Parathyroid adenoma (tissue), 2 donors: ENCODE measurements around the gene ARL5A.

Experiments
- H2AFZ ChIP-seq: fragments of 300-600 bp; sonication (generic); one replicate; pipeline ENCODE4 v1.7.0; 2017; ENCODE audit warnings: antibody characterized with exemption, mild to moderate bottlenecking
- H3K27ac ChIP-seq: fragments of 300-600 bp; sonication (generic); one replicate; pipeline ENCODE4 v1.7.0; 2017
- H3K27me3 ChIP-seq: fragments of 300-600 bp; sonication (generic); one replicate; pipeline ENCODE4 v1.7.0; 2017; ENCODE audit warnings: low read length; ENCODE audit not compliant: control insufficient read depth, insufficient read depth
- H3K36me3 ChIP-seq: fragments of 300-600 bp; sonication (generic); one replicate; pipeline ENCODE4 v1.7.0; 2017; ENCODE audit warnings: low read length; ENCODE audit not compliant: control insufficient read depth, insufficient read depth
- H3K4me1 ChIP-seq: fragments of 300-600 bp; sonication (generic); one replicate; pipeline ENCODE4 v1.7.0; 2017; ENCODE audit warnings: control low read depth
- H3K4me2 ChIP-seq: fragments of 300-600 bp; sonication (generic); one replicate; pipeline ENCODE4 v1.7.0; 2017; ENCODE audit warnings: low read length
- H3K4me3 ChIP-seq: fragments of 300-600 bp; sonication (generic); one replicate; pipeline ENCODE4 v1.7.0; 2017; ENCODE audit warnings: low read depth, low read length
- H3K79me2 ChIP-seq: fragments of 300-600 bp; sonication (generic); one replicate; pipeline ENCODE4 v1.7.0; 2017; ENCODE audit warnings: control low read depth
- H3K9ac ChIP-seq: fragments of 300-600 bp; sonication (generic); one replicate; pipeline ENCODE4 v1.7.0; 2017; ENCODE audit warnings: mild to moderate bottlenecking
- H3K9me3 ChIP-seq: fragments of 300-600 bp; sonication (generic); one replicate; pipeline ENCODE4 v1.7.0; 2017; ENCODE audit warnings: low read length; ENCODE audit not compliant: control insufficient read depth
- TF ChIP-seq, protein P1 (sequence below): fragments of 300-600 bp; sonication (generic); IDR thresholded peaks from one replicate; pipeline ENCODE4 v1.7.0; 2017; ENCODE audit warnings: antibody characterized with exemption, mild to moderate bottlenecking
- donor health status: primary hyperparathyroidism.

Gene ARL5A

GRCh38 chr2:151783133-151783520 lies 45.1 kb downstream of the ARL5A start:
- Histone ChIP-seq H3K36me3 (no peaks in the 10 kb centered on the region), H3K4me3 (no peak overlapping the region), H3K27ac (no peak overlapping the region), H2AFZ (no peak overlapping the region), H3K9me3 (no peaks in the 10 kb centered on the region), H3K27me3 (no peaks in the 10 kb centered on the region), H3K79me2 (no peaks in the 10 kb centered on the region), H3K4me2 (no peak overlapping the region), H3K4me1 (no peaks in the 10 kb centered on the region), H3K9ac (no peak overlapping the region)
- TF ChIP-seq, protein P1, sequence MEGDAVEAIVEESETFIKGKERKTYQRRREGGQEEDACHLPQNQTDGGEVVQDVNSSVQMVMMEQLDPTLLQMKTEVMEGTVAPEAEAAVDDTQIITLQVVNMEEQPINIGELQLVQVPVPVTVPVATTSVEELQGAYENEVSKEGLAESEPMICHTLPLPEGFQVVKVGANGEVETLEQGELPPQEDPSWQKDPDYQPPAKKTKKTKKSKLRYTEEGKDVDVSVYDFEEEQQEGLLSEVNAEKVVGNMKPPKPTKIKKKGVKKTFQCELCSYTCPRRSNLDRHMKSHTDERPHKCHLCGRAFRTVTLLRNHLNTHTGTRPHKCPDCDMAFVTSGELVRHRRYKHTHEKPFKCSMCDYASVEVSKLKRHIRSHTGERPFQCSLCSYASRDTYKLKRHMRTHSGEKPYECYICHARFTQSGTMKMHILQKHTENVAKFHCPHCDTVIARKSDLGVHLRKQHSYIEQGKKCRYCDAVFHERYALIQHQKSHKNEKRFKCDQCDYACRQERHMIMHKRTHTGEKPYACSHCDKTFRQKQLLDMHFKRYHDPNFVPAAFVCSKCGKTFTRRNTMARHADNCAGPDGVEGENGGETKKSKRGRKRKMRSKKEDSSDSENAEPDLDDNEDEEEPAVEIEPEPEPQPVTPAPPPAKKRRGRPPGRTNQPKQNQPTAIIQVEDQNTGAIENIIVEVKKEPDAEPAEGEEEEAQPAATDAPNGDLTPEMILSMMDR = no peak

GRCh38 chr2:151782378-151783132 lies 45.7 kb downstream of the ARL5A start:
- no peak overlapping the region for H3K4me3 ChIP-seq
- no peaks in the 10 kb centered on the region for H3K4me1 ChIP-seq
- H3K9ac ChIP-seq = no peak overlapping the region
- H3K36me3 ChIP-seq = no peaks in the 10 kb centered on the region
- TF ChIP-seq, protein P1 = no peak
- H3K4me2 ChIP-seq = no peak overlapping the region
- H2AFZ ChIP-seq = no peak overlapping the region
- H3K27me3 ChIP-seq = no peaks in the 10 kb centered on the region
- no peak overlapping the region for H3K27ac ChIP-seq
- no peaks in the 10 kb centered on the region for H3K9me3 ChIP-seq
- H3K79me2 ChIP-seq = no peaks in the 10 kb centered on the region

- H3K9me3 ChIP-seq = no peaks in the 10 kb centered on the region
- H3K27ac ChIP-seq = no peak overlapping the region
- TF ChIP-seq, protein P1 = no peak
- H3K4me3 ChIP-seq = no peak overlapping the region
- H3K4me1 ChIP-seq = no peaks in the 10 kb centered on the region
- H3K9ac ChIP-seq = no peak overlapping the region
- no peaks in the 10 kb centered on the region for H3K36me3 ChIP-seq
- no peak overlapping the region for H2AFZ ChIP-seq
- no peaks in the 10 kb centered on the region for H3K79me2 ChIP-seq
- no peak overlapping the region for H3K4me2 ChIP-seq
- H3K27me3 ChIP-seq = no peaks in the 10 kb centered on the region
Measured at GRCh38 chr2:151781642-151782041, 46.6 kb downstream of the ARL5A start.

DNA sequence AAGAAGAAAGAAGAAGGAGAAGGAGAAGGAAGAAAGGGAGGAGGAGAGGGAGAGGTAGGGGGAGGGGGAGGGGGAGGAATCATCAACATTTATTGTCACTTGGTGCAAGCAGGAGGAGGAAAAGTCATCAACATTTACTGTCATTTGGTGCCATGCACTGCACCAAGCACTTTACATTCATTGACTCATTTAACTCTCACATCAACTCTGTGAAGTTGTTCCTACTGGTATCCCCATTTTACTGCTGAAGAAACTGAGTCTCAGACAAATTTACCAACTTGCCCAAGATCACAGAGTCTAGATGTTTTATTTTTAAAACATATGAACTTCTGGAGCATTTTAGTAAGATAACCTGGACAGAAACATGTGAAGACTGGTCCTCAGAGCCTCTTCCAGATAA lies 47.3 kb downstream of the ARL5A start:
- TF ChIP-seq, protein P1 = no peak
- Histone ChIP-seq H3K36me3 (no peaks in the 10 kb centered on the region), H3K27me3 (no peaks in the 10 kb centered on the region), H3K9me3 (no peaks in the 10 kb centered on the region), H3K27ac (no peak overlapping the region), H3K4me1 (no peaks in the 10 kb centered on the region), H2AFZ (no peak overlapping the region), H3K4me2 (no peak overlapping the region), H3K79me2 (no peaks in the 10 kb centered on the region), H3K4me3 (no peak overlapping the region), H3K9ac (no peak overlapping the region)

- H2AFZ ChIP-seq = no peak overlapping the region
- no peak overlapping the region for H3K4me3 ChIP-seq
- H3K9ac ChIP-seq = no peak overlapping the region
- no peaks in the 10 kb centered on the region for H3K36me3 ChIP-seq
- H3K79me2 ChIP-seq = no peaks in the 10 kb centered on the region
- TF ChIP-seq, protein P1 = no peak
- no peak overlapping the region for H3K4me2 ChIP-seq
- no peak overlapping the region for H3K27ac ChIP-seq
- no peaks in the 10 kb centered on the region for H3K9me3 ChIP-seq
- no peaks in the 10 kb centered on the region for H3K4me1 ChIP-seq
- no peaks in the 10 kb centered on the region for H3K27me3 ChIP-seq
Measured at GRCh38 chr2:151777935-151778334, 50.3 kb downstream of the ARL5A start.
